Measurements from ENCODE around the gene PSENEN. TPM values are rescaled to one million over a fixed set of nuclear protein-coding genes. Genes with fewer than 3 reads are reported as not detected.

The PSENEN gene
- total and polyA plus RNA-seq, 9 of the 15 experiments (the other 6 are each of a cell fraction or from before 2014, with no cell fraction given), result 34.5 to 299 (median 61.1) TPM

DNA sequence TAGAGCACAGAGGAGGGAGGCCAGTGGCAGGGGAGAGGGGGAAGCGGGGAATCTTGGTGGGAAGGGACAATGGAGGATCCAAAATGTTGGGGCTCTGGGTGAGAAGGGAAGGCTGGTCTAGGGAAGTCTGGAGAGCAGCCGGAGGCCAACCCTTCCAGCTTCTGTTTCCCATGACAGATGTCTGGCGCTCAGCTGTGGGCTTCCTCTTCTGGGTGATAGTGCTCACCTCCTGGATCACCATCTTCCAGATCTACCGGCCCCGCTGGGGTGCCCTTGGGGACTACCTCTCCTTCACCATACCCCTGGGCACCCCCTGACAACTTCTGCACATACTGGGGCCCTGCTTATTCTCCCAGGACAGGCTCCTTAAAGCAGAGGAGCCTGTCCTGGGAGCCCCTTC, 1.1 kb downstream of the PSENEN start:
- Histone ChIP-seq H3K4me3 (peak overlapping the region; percentile 92), H3K4me1 (replicated peaks in 1 of 2; ENCODE audit: control insufficient read depth in 2 of 2, insufficient read depth in 2 of 2, low read length in 2 of 2) (peaks cover 27 to 40% of the 10 kb centered on the region in 2 experiments; a peak in 4 of 5 replicates), H4K20me1 (replicated peaks; ENCODE audit: control insufficient read depth, insufficient read depth, low read length) (no peaks in the 10 kb centered on the region), H3K79me2 (ENCODE audit: control insufficient read depth, insufficient read depth, low read length) (peaks cover 16% of the 10 kb centered on the region), H3K27me3 (ENCODE audit: control insufficient read depth in 2 of 2, insufficient read depth in 2 of 2, low read length in 2 of 2) (no peaks in the 10 kb centered on the region), H3K27ac (ENCODE audit: extremely low read depth, low read depth, low read length) (peak overlapping the region; percentile 62; the same call in 2 of the 3 replicates), H3K9me1 (ENCODE audit: control insufficient read depth, insufficient read depth, low read length) (no peaks in the 10 kb centered on the region), H3K4me2 (ENCODE audit: insufficient read depth, low read length) (peak overlapping the region; percentile 95), H3K36me3 (ENCODE audit: control insufficient read depth, insufficient read depth, low read length) (peaks cover 19% of the 10 kb centered on the region; the same call in 1 of the 3 replicates), H3K9me3 (replicated peaks; ENCODE audit: control insufficient read depth, insufficient read depth, low read depth, low read length) (no peaks in the 10 kb centered on the region), H2AFZ (ENCODE audit: low read depth, low read length) (no peak overlapping the region), H3K9ac (ENCODE audit: insufficient read depth in 1 of 2, low read depth in 2 of 2, low read length in 2 of 2) (peak overlapping the region; percentile 92 to 94)
- BruUV-seq (replicated peaks), result no TSS peak
- CTCF ChIA-PET (ENCODE audit: low intra/inter-chr PET ratio), result no interaction called here
- in situ Hi-C loops (cut with MboI), result no loop called here
- ATAC-seq (no peak), FAIRE-seq (no peak), DNase-seq (ENCODE audit: extremely low read depth in 1 of 4, low spot score in 3 of 4) (no peak)
- intact Hi-C loops (cut with micrococcal nuclease), result loop anchor here (10.0 kb wide), 1 partner anchor 102 kb away; the partner anchor contains the start of genes COX6B1 and ETV2
- POLR2A ChIA-PET, result interaction anchor here (2.5 kb wide), 1 partner anchor 10 kb away, joined by 12 read pairs; the partner anchor contains the start of genes HSPB6 and PROSER3
- TF ChIP-seq SMAD3 (CRISPR knock-in tag; conservative IDR thresholded peaks at IDR 0.05) (no peak), ZNF175 (CRISPR knock-in tag; IDR thresholded peaks at IDR 0.05; ENCODE audit: low read depth) (no peak), SRF (CRISPR knock-in tag; IDR thresholded peaks at IDR 0.05) (no peak), SIN3A (IDR thresholded peaks at IDR 0.05; ENCODE audit: borderline replicate concordance in 2 of 2, control insufficient read depth in 1 of 2, low read depth in 2 of 2, low read length in 2 of 2) (peak in 1 of 2 experiments; percentile 20; a peak in 1 of 4 replicates), NFIC (IDR thresholded peaks at IDR 0.05) (no peak), COPS2 (conservative IDR thresholded peaks at IDR 0.05) (no peak)
- TF ChIP-seq, protein P1, sequence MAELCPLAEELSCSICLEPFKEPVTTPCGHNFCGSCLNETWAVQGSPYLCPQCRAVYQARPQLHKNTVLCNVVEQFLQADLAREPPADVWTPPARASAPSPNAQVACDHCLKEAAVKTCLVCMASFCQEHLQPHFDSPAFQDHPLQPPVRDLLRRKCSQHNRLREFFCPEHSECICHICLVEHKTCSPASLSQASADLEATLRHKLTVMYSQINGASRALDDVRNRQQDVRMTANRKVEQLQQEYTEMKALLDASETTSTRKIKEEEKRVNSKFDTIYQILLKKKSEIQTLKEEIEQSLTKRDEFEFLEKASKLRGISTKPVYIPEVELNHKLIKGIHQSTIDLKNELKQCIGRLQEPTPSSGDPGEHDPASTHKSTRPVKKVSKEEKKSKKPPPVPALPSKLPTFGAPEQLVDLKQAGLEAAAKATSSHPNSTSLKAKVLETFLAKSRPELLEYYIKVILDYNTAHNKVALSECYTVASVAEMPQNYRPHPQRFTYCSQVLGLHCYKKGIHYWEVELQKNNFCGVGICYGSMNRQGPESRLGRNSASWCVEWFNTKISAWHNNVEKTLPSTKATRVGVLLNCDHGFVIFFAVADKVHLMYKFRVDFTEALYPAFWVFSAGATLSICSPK (IDR thresholded peaks at IDR 0.05; ENCODE audit: borderline replicate concordance), result no peak
- TF ChIP-seq, protein P2, sequence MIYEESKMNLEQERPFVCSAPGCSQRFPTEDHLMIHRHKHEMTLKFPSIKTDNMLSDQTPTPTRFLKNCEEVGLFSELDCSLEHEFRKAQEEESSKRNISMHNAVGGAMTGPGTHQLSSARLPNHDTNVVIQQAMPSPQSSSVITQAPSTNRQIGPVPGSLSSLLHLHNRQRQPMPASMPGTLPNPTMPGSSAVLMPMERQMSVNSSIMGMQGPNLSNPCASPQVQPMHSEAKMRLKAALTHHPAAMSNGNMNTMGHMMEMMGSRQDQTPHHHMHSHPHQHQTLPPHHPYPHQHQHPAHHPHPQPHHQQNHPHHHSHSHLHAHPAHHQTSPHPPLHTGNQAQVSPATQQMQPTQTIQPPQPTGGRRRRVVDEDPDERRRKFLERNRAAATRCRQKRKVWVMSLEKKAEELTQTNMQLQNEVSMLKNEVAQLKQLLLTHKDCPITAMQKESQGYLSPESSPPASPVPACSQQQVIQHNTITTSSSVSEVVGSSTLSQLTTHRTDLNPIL (CRISPR knock-in tag; IDR thresholded peaks at IDR 0.05), result no peak
- whole genome bisulfite sequencing (ENCODE audit: insufficient coverage, low coverage, missing lambda C conversion rate), result 16% methylated on average over 4 of the region's 5 CpGs
